ENCODE data around the gene PRKAB2. TPM values are rescaled to one million over a fixed set of nuclear protein-coding genes. Genes with fewer than 3 reads are reported as not detected.

The PRKAB2 gene
- total and polyA plus RNA-seq, 2 experiments from 2014 or later, result 24.7 to 29.3 TPM

DNA sequence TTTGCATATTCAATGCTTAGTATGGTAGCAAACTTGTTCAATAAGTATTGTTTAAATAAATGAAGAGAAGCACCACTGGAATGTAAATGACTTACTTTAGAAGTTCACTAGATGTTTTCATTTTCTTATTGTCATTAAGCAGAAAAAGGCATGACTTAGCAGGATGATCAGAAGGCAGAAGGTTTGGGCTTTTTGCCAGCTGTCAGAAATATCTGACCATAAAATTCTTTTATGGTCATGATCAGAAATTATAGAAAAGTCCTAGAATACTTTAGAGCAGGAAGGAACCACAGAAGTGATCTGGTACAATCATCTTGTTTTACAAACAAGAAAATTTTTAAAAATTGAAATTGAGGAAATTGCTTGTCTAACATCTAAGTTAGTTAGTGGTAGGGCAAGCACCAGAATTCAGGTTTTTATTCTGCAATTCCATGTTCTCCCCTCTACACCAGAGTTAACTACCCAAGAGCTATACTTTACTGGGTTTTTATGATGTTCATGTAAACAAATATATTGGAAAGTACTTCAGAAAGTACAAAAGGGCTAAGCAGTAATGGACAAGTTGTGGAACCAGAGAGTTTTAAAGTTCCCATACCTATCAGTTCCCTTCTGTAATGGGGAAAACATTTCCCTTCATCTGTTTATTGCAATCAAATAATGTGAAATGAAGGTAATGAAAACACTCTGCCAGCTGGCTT is 42.7 kb upstream of the PRKAB2 start:
- H3K4me3 ChIP-seq, result no peak overlapping the region
- no peaks in the 10 kb centered on the region for H3K9me3 ChIP-seq (ENCODE audit: low read depth)
- H3K27ac ChIP-seq, result no peak overlapping the region
- DNase-seq (ENCODE audit: low read depth in 1 of 2, low spot score in 1 of 2), result peak in 1 of 2 donors; percentile 12
- TF ChIP-seq, protein P1, sequence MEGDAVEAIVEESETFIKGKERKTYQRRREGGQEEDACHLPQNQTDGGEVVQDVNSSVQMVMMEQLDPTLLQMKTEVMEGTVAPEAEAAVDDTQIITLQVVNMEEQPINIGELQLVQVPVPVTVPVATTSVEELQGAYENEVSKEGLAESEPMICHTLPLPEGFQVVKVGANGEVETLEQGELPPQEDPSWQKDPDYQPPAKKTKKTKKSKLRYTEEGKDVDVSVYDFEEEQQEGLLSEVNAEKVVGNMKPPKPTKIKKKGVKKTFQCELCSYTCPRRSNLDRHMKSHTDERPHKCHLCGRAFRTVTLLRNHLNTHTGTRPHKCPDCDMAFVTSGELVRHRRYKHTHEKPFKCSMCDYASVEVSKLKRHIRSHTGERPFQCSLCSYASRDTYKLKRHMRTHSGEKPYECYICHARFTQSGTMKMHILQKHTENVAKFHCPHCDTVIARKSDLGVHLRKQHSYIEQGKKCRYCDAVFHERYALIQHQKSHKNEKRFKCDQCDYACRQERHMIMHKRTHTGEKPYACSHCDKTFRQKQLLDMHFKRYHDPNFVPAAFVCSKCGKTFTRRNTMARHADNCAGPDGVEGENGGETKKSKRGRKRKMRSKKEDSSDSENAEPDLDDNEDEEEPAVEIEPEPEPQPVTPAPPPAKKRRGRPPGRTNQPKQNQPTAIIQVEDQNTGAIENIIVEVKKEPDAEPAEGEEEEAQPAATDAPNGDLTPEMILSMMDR (IDR thresholded peaks at IDR 0.05; ENCODE audit: low read depth, low read length), result no peak
- no peaks in the 10 kb centered on the region for H3K27me3 ChIP-seq
- no peaks in the 10 kb centered on the region for H3K36me3 ChIP-seq
- peaks cover 11% of the 10 kb centered on the region for H3K4me1 ChIP-seq (ENCODE audit: low read depth)

- Histone ChIP-seq H3K27ac (no peak overlapping the region), H3K4me3 (no peak overlapping the region), H3K27me3 (no peaks in the 10 kb centered on the region), H3K36me3 (no peaks in the 10 kb centered on the region), H3K9me3 (ENCODE audit: low read depth) (no peaks in the 10 kb centered on the region), H3K4me1 (ENCODE audit: low read depth) (peaks cover 11% of the 10 kb centered on the region)
- TF ChIP-seq, protein P1 (IDR thresholded peaks at IDR 0.05; ENCODE audit: low read depth, low read length), result no peak
- DNase-seq (ENCODE audit: low read depth in 1 of 2, low spot score in 1 of 2), result no peak
Observed at GRCh38 chr1:147214325-147214724, 42.1 kb upstream of the PRKAB2 start.

DNA sequence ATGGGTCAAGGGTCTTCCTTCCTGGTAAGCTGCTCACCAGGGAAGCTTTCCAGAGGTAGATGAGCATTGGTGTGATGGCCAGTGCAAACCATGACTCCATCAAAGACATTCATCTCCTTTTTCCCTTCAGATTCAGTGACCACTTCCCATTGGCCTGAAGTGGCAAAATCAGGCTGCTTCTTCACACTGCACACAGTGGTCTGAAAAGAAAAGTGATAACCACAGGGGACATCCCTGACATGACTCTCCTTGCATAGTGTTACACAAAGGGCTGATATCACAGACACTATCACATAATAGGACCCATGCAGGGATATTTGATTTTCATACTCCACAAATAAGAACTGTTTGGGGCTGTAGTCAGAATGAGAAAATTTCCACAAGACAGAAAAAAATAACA is 41.0 kb upstream of the PRKAB2 start:
- no peak overlapping the region for H3K4me3 ChIP-seq
- H3K27ac ChIP-seq, result no peak overlapping the region
- TF ChIP-seq, protein P1 (IDR thresholded peaks at IDR 0.05; ENCODE audit: low read depth, low read length), result no peak

GRCh38 chr1:147211577-147211976 is 39.3 kb upstream of the PRKAB2 start:
- H3K4me3 ChIP-seq, result no peak overlapping the region
- no peak for DNase-seq (ENCODE audit: low read depth in 1 of 2, low spot score in 1 of 2)

More for the DNA sequence above, 41.0 kb upstream of the PRKAB2 start:
- H3K27me3 ChIP-seq, result no peaks in the 10 kb centered on the region
- no peak for DNase-seq (ENCODE audit: low read depth in 1 of 2, low spot score in 1 of 2)
- no peaks in the 10 kb centered on the region for H3K36me3 ChIP-seq
- H3K4me1 ChIP-seq (ENCODE audit: low read depth), result peaks cover 11% of the 10 kb centered on the region
- no peaks in the 10 kb centered on the region for H3K9me3 ChIP-seq (ENCODE audit: low read depth)

GRCh38 chr1:147210987-147211386 is 38.7 kb upstream of the PRKAB2 start:
- peaks cover 11% of the 10 kb centered on the region for H3K4me1 ChIP-seq (ENCODE audit: low read depth)
- no peak for DNase-seq (ENCODE audit: low read depth in 1 of 2, low spot score in 1 of 2)
- H3K27ac ChIP-seq, result no peak overlapping the region
- no peaks in the 10 kb centered on the region for H3K36me3 ChIP-seq
- no peak overlapping the region for H3K4me3 ChIP-seq
- H3K9me3 ChIP-seq (ENCODE audit: low read depth), result no peaks in the 10 kb centered on the region
- TF ChIP-seq, protein P1 (IDR thresholded peaks at IDR 0.05; ENCODE audit: low read depth, low read length), result no peak
- H3K27me3 ChIP-seq, result no peaks in the 10 kb centered on the region

More at GRCh38 chr1:147211577-147211976, 39.3 kb upstream of the PRKAB2 start:
- TF ChIP-seq, protein P1 (IDR thresholded peaks at IDR 0.05; ENCODE audit: low read depth, low read length), result no peak
- no peaks in the 10 kb centered on the region for H3K36me3 ChIP-seq
- H3K9me3 ChIP-seq (ENCODE audit: low read depth), result no peaks in the 10 kb centered on the region
- no peak overlapping the region for H3K27ac ChIP-seq
- H3K27me3 ChIP-seq, result no peaks in the 10 kb centered on the region
- H3K4me1 ChIP-seq (ENCODE audit: low read depth), result peaks cover 11% of the 10 kb centered on the region
